HG03139 (cell line): ENCODE results near the gene ZBP1.

Experiments
- ATAC-seq: cut with Tn5 transposase; IDR thresholded peaks from one replicate; pipeline ENCODE4 v1.9.1; 2021; ENCODE audit not compliant: unreplicated experiment

ZBP1 gene

GRCh38 chr20:57601737-57602136, 18.5 kb downstream of the ZBP1 start:
- ATAC-seq, result no peak

GRCh38 chr20:57601211-57601570, 19.0 kb downstream of the ZBP1 start:
- ATAC-seq, result no peak

GRCh38 chr20:57600320-57601210, 19.7 kb downstream of the ZBP1 start:
- ATAC-seq, result no peak

GRCh38 chr20:57598491-57598890, 21.7 kb downstream of the ZBP1 start:
- no peak for ATAC-seq

- ATAC-seq, result no peak
These were observed 22.2 kb downstream of the ZBP1 start for GRCh38 chr20:57598060-57598459.

GRCh38 chr20:57596998-57597939, 23.0 kb downstream of the ZBP1 start:
- ATAC-seq, result no peak

- ATAC-seq, result no peak
These were observed 23.9 kb downstream of the ZBP1 start for GRCh38 chr20:57596358-57596757.

GRCh38 chr20:57595041-57596030, 24.9 kb downstream of the ZBP1 start:
- no peak for ATAC-seq

GRCh38 chr20:57594092-57594951, 25.9 kb downstream of the ZBP1 start:
- no peak for ATAC-seq

- ATAC-seq, result no peak
These were observed 26.9 kb downstream of the ZBP1 start for GRCh38 chr20:57593134-57593886.

- no peak for ATAC-seq
These were observed 27.7 kb downstream of the ZBP1 start for GRCh38 chr20:57592263-57593092.

- no peak for ATAC-seq
These were observed 28.7 kb downstream of the ZBP1 start for GRCh38 chr20:57591289-57592229.

- no peak for ATAC-seq
These were observed 29.5 kb downstream of the ZBP1 start for GRCh38 chr20:57590485-57591288.

- ATAC-seq, result no peak
These were observed 30.3 kb downstream of the ZBP1 start for GRCh38 chr20:57589728-57590484.

- ATAC-seq, result no peak
These were observed 31.0 kb downstream of the ZBP1 start for GRCh38 chr20:57589123-57589727.
